SKM-1 treated with dmso at 0.1 percent for 144 hours (cell line): ENCODE data around the gene LPCAT1.

Source experiments
- DNase-seq: peaks from one replicate; lab custom pipeline; 2025; ENCODE audit not compliant: unreplicated experiment; lab: John Stamatoyannopoulos, UW

LPCAT1 gene

DNA sequence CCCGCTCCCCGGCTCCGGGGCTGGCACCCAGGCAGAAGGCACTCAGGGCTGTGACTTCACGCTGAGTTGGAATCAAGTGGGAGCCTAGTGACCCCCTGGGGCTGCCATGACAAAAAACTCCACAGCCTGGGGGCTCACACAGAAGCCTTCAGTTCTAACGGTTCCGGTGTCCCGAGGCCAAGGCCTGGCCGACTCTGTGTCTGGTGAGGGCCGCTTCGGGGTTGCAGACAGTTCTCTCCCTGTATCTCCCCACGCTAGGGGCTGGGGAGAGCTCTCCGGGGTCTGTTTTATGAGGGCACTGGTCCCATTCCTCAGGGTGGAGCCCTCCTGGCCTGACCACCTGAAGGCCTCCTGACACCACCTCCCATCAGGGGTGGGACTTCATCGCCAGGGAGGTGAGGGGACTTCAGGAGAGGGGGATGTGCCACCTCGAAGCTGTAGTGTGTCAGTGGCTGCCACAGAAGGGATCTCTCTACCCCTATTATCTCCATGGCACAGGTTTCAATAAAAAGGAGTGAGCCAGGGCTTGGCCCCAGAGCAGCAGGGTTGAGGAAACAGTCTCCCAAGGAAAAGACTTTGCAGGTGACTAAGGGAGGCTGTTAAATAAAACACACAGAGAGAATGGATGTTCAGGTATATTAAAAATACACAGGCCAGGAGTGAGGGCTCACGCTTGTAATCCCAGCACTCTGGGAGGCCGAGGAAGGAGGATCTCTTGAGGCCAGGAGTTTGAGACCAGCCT is 77.0 kb downstream of the LPCAT1 start:
- no peak for DNase-seq

DNA sequence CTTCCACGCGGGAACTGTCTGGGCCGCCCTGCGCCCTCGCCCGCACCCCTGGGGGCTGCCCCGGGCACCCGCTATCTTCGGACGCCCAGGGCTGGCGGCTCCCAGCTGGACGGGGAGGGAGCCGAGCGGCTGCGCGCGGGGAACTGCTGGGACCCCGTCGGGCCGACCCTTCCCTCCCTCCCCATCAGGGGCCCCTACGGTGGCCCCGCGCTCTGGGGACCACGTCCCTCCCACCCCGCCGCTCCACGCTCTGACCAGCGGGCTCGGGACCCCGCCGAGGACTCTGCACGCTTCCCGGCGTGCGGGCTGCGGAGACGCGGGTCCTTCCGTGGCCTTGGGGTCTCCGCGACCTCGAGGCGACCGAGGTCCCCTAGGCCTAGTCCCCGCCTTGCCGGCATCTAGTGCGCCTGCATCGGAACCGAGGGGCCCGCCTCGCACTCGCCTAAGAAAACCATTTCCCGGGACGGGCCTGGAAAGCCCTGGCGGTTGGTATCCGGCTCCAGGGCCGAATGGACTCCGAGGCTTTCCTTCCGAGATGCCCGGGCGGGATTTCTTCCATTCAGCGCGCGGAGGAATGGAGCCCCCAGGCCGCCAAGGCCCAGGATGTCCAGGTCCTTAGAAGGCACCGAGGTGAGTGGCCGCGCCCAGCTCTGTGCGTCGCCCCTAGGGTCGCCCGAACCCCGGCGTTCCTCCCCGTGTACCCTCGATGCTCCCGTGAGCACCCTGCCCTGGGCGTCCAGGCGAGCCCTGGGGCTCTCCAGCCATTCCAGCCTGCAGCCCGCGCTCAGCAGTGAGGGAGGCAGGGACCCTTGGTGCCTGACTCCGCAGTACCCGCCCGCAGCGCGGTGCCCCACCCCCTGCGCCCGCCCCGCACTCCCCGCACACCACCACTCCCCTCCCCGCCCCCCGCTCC is 77.8 kb downstream of the LPCAT1 start:
- no peak for DNase-seq

DNA sequence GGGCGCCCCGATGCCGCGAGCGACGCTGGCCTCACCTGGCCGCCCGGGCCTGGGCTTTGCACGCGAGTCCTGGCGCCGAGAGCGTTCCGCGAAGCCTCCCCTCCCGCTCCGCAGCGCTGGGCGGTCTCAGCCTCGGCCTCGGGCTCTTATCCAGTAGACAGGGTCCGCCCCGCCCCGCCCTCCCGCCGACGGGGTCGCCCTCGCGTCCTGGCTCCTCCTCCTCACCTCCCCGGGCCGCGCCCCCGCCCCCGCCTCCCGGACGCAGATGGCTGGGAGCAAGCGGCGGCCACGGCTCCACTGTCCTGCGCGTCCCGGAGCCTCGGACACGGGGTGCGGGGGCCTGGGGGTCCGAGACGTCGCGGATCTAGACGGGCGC is 78.5 kb downstream of the LPCAT1 start, which contains the start of gene SLC6A3:
Gene SLC6A3 (minus strand): TSS at position 128 of the 376 bp plus-strand sequence. CDS start 2,243 bp downstream, outside the sequence.
- DNase-seq: no peak

DNA sequence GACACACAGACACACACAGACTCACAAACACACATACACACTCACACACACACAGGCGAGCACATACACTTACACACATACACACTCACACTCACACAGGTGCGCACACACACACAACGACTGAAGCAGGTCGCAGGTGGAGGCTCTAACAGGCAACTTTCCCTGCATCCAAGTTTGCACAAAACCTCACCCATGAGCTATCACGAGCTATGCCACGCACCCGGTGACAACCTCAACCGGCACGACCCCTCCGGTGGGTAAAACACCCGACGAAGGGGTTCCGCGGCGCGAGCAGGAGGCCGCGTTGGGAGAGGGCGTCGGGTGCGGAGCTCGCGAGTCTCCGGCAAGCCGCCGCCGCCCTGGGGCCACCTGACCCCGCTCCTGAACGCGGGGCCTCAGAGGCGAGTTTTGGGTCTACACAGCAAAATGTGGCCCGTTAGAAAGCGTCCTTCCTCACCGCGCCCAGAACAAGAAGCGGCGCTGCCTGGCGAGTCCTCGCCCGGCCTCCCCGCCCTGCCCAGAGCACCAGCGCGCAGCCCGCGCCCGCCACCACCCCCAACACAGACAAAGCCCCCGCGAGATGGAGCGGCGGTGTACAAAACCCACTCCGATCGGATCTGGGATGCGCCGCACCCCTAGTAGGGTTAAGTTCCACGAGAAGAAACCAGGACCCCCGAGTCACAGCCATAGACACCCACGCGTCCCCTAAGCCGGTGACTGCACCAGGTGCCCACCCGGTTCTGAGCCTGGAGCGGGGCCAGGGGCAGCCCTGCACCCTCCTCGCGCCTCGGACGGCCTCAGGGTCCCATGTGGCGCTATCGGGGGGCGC is 79.2 kb downstream of the LPCAT1 start:
- DNase-seq: no peak

DNA sequence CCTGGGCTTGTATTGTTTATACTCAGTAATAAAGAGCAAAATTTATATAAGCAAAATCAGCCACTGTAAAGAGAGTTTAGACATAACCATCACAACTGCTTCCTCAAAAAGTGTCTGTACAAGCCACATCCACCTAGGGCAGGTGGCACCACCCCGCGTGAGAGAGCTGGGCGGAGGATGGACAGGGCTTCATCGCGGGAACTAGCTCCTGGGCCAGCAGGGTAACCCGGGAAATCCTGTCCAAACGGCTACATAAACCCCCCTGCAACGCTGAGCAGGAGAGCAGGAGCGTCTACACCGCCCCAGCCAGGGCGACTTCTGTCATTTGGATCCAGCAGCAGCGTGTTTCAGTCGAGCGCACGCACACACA is 79.8 kb downstream of the LPCAT1 start:
- DNase-seq: no peak

DNA sequence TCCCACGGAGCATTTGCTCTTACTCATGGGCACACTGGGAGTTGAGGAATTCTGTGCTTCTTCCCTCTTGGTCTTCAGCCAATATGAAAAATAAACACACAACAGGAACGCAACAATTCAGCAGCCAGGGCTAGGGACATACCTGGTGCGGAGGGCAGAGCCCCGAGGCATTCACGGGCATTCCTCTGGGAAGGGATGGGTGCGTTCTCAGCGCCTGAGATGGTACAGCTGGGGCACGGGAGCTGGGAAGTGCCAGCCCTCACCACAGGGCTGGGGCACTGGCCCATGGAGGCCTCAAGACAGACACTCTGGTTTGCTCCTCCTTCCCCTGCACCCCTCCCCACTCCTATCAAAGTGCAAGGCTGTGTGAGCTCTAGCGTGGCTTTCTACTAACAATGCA is 80.6 kb downstream of the LPCAT1 start:
- DNase-seq: no peak

DNA sequence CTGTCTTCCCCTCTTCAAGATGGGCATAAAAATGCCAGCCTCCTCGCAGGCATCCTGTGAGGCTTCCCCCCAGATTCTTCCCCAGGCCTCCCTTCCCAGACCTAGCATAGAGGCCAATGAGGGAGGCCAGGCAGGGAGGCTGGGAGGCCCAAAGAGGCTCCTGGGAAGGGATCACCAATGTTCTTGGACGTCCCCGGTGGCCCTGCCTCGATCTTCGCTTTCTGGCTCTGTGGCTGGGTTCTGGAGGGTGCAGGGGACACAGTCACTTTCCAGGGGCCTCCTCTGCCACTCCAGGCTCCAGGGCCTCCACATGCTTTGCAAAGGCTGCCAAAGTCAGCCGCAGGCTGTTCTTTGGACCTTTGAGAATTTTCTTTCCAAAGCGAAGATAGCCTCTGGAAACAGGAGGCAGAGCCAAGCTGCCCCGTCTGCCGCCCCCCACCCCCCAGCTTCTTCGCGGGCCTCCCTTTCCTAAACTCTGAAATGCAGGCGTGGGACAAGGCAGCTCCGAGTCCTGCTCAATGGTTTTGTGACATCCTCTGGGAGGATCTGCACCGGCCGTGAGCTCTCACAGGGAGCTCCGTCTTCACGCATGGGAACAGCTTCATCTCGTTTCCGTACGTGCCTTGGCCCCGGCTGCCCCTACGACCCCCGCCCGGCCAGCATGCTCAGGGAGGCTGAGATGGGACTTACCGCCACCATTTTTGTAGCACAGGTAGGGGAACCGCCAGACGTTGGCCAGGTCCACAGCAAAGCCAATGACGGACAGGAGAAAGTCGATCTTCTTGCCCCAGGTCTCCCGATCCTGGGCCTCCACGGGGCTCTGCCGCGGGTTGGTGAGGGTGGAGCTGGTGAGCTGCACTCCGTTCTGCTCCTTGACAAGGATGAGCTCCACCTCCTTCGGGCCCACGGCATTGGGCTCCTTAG is 81.3 kb downstream of the LPCAT1 start:
- no peak for DNase-seq

DNA sequence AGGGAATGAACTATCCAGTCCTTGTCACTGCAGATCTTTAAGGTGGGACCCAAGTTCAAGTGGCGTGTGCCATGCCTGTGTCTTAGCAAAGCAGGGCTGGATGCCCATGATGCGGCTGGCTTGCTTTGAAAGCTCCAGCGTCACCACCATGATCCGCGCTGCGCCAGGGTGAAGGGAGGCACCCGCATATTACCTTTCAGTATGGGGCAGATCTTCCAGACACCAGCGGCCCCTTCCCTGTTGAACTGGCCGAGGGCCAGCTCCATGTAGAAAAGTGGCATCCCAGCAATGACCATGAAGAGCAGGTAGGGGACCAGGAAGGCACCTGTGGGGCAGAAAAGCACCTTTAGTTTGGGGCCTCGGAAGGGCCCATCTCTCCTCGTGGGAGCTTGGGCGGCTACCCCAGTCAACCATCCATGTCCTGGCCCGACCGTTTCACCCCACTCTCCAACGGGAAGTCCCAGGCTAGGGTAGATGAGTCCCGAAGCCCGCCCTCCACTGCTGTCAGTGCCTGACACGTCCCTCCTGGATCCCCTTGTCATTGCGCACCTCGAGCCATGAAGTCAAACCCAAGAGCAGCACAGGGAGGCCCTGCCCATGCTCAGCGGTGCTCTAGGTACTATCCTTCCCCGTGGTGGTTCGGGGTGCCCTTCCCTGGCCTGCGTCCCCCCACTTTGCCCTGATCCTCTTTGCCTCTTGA is 82.4 kb downstream of the LPCAT1 start:
- DNase-seq: no peak

DNA sequence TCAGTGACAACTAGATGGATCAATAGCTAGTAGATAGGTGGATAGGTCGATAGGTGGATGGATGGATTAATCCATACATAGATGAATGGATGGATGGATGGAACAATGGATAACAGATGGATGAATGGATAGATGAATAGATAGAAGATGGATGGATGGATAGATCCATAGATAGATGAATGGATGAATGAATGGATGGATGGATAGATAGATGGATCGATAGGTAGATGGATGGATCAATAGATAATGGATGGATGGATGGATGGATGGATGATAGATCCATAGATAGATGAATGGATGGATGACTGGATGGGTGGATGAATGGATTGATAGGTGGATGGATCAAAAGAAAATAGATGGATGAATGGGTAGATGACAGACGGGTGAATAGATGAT is 83.7 kb downstream of the LPCAT1 start:
- no peak for DNase-seq

DNA sequence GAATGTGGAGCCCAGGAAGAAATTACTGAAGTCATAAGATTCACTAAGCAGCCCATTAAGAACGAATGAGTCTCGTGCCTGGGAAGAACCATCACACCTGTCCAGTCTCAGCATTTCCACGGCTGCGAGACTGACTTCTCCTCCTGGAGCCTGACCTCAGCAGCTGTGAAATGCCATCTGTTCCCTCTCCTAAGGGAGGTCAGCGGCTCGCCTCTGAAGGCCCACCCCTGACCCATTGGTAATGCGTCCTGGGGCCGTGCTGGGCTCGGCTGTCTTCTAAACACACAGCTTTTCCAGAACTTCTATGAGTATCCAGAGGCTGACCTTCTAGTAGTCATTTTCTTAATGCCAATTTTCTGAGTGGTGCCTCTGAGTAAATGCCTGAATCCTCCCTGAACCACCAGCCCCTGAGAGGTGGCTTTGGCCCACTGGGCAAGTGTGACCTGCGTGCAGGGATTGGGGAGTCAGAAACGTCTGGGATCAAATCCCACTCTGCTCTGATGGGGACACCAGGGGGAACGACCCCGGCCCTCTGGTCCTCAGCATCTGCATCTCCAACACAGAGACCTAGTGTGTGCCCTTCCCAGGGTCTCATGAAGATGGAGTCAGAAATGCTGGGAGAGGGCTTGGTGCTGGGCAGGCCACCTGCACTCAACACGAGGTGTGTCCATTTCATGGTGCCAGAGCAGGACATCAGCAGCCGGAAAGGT is 84.2 kb downstream of the LPCAT1 start:
- no peak for DNase-seq

DNA sequence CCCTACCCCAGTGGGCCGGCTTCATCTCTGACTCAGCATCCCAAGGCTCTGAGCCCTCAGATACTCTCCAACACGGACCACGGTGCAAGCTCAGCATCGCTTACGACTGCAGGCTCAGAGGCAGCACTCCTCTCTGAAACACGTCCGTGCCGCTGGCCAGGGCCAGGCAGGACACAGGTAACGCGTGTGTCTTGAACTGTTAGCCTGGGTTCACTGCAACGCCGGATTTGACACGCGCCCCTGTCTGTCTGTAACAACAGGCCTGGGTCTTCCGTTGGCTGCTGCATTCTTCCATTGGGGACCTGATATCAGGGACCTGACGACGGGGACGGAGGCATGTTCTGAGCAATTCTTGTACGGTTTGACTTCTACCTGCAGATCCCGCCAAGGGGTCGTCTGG is 84.9 kb downstream of the LPCAT1 start:
- DNase-seq: no peak

DNA sequence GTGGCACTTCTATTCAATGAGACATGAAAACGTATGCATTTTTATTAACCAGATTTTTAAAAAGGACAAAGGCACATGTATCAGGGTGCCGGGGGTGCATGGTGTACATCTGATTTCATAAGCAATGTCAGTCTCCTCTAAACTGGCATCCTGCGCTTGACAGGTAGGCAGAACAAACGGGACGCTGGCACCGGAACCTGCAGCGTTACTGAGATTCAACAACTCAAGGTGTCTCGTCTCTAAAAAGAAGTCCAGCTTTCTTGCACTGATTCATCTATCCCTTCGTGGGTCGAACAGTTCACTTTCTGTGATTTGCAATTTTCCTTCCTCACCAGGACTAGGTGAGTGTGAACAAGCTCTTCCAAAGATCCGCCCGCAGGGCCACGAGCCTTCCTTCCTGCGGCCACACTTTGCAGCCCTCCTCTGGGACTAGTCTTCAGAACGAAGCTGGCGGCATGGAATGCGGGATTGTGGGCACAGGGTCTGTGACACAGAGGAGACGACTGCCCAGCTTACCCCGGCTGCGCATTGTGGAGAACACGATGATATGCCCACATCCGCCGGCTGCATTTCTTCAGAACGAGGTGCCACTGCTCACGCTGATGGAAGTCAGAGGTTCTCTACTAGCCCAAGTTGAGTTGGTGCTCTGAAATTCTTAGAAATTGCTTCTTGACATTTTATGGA is 85.7 kb downstream of the LPCAT1 start:
- DNase-seq: no peak

DNA sequence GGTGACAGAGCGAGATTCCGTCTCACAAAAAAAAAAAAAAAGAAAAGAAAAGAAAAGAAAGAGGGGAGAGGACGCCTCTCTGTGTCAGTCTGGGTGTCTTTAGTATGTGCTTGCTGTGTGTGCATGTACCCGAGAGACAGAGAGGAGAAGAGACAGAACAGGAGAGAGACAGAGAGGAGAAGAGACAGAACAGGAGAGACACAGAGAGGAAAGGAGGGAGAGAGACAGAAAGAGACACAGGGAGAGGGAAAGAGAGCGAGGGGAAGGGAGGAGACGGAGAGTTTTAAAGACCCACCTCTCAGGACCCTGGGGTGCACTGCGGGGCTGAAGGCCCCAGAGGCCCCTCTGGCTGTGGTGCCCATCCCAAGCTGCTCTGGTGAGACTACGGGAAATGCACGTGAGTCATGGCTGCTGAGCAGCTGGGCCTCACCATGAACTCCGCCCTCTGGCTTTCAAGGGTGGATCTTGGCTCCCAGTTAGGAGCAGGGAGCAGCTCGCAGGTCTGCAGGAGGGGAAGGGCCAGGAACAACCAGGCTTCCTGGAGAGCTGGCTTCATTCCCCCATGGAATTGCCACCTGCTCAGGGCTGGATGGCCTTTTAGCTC is 86.4 kb downstream of the LPCAT1 start:
- DNase-seq: no peak

DNA sequence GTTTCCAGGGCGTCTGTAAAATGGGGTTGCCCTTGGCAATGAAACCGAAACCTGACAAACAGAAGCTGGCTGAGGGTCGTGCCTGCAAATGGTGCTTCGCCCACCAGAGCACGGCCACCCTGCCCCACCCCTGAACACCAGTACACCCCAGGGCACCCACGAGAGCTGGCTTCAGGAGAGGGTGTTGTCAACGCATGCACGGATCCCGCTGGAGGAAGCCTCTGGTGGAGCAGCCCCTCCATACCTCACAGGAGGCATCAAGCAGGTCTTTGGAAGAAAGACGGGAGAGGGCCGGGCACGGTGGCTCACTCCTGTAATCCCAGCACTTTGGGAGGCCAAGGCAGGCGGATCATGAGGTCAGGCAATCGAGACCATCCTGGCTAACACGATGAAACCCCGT is 87.1 kb downstream of the LPCAT1 start:
- DNase-seq: no peak

DNA sequence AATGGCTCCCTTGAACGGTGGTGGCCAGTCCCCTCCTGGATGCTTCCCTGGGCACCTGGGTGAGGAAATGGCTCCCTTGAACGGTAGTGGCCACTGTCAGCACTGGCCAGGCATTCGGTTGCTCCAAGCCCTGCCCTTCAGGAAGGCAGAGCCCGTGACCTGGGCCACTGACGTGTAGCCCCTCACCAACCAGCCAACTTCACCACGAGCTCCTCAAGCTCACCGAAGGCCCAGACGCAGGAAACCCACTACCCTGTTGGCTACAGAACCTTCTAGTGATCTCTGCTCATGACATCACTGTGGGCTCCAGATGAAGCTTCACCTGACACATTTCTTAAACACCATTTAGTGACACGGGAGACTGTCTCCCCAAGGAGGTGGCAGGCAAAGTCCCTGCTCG is 87.7 kb downstream of the LPCAT1 start:
- no peak for DNase-seq

DNA sequence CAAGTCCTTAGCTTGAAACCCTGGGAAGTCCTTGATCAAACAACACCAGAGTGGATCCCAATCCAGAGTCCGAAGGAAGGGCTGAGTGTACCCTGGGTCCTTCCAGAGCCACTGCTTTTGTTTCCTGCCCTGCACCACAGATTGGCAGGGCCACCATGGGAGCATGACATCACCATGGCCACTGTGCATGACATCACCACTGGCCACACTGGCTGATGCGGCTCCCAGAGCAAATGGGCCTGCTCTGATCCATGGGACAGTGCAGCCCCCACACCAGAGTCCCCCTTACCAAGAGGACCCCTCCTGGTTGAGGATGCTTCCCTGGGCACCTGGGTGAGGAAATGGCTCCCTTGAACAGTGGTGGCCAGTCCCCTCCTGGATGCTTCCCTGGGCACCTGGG is 88.4 kb downstream of the LPCAT1 start:
- DNase-seq: no peak

DNA sequence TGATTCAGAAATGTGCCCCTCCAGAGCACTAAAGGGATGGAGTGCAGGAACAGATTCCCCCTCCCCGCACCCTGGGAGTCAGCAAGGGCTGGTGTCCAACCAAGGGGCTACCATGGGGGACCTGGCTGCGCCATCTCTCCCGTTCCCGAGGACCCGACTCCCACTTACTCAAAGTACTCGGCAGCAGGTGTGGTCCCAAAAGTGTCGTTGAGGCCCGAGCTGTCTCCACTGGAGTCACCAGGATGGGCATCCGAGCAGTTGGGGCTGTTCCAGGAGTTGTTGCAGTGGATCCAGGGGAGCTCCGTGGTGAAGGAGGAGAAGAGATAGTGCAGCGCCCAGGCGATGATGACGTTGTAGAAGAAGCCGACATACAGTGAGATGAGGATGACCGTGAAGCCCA is 91.5 kb downstream of the LPCAT1 start:
- no peak for DNase-seq

DNA sequence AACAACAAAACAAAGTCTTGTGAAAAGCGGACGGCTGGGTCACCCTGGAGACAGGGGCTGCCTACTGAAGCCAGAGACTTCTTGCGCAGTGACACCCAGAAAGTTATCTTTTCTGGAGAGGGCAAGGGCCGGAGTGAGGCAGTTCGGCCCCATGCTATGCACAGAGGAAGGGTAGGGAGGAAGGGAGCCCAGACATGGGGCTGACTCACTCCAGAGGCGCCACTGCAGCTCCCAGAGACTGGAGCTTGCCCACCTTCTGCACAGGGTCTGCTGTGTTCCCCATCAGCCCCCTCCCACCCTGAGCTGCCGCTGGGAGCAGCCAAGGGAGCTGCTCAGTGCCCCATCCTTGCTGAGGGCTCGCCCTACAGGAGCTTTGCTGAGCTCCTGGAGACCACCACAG is 91.9 kb downstream of the LPCAT1 start:
- no peak for DNase-seq
